GM15510 (cell line): ENCODE results near the gene ZBTB8B.

Source experiments
- POLR2A ChIP-seq: IDR thresholded peaks from 3 replicates; pipeline ENCODE4 v1.6.1; 2011; ENCODE audit warnings: borderline replicate concordance; ENCODE audit not compliant: insufficient read length; ENCODE audit errors: extremely low read depth

ZBTB8B gene

GRCh38 chr1:32470991-32471694 is 6.3 kb downstream of the ZBTB8B start:
- no peak for TF ChIP-seq POLR2A

GRCh38 chr1:32471695-32472362 is 7.0 kb downstream of the ZBTB8B start:
- no peak for TF ChIP-seq POLR2A

- TF ChIP-seq POLR2A: no peak
Observed at GRCh38 chr1:32474954-32475353, 10.1 kb downstream of the ZBTB8B start.

GRCh38 chr1:32480003-32480402 is 15.1 kb downstream of the ZBTB8B start:
- no peak for TF ChIP-seq POLR2A

GRCh38 chr1:32480761-32481160 is 15.9 kb downstream of the ZBTB8B start:
- TF ChIP-seq POLR2A: no peak

- TF ChIP-seq POLR2A: no peak
Observed at GRCh38 chr1:32485554-32486255, 20.8 kb downstream of the ZBTB8B start.

GRCh38 chr1:32486463-32487113 is 21.7 kb downstream of the ZBTB8B start:
- TF ChIP-seq POLR2A: no peak

- no peak for TF ChIP-seq POLR2A
Observed at GRCh38 chr1:32487182-32487581, 22.3 kb downstream of the ZBTB8B start.

- no peak for TF ChIP-seq POLR2A
Observed at GRCh38 chr1:32489774-32490454, 25.0 kb downstream of the ZBTB8B start.

- TF ChIP-seq POLR2A: no peak
Observed at GRCh38 chr1:32491386-32491785, 26.5 kb downstream of the ZBTB8B start.

GRCh38 chr1:32494196-32494595 is 29.3 kb downstream of the ZBTB8B start:
- no peak for TF ChIP-seq POLR2A

- TF ChIP-seq POLR2A: no peak
Observed at GRCh38 chr1:32494711-32495337, 30.0 kb downstream of the ZBTB8B start.

- TF ChIP-seq POLR2A: no peak
Observed at GRCh38 chr1:32496127-32496526, 31.3 kb downstream of the ZBTB8B start.

- TF ChIP-seq POLR2A: no peak
Observed at GRCh38 chr1:32498751-32499150, 33.9 kb downstream of the ZBTB8B start.

- peak; percentile 32 for TF ChIP-seq POLR2A
Observed at GRCh38 chr1:32500387-32501209, 35.7 kb downstream of the ZBTB8B start.
